Chondrocyte (in vitro differentiated cells): ENCODE measurements around the gene PLA2G2F. TPM values are rescaled to one million over a fixed set of nuclear protein-coding genes. Genes with fewer than 3 reads are reported as not detected.

Experiments used
- DNase-seq: peaks from one replicate; pipeline ENCODE4 v3.0.0; 2021; ENCODE audit warnings: mixed read lengths, low spot score
- H3K27ac Mint-ChIP-seq: one replicate; pipeline ENCODE4 v1.8.0; 2021; ENCODE audit warnings: mild to moderate bottlenecking, moderate library complexity, mixed read lengths; ENCODE audit not compliant: unreplicated experiment
- H3K27me3 Mint-ChIP-seq: 2 replicates; pipeline ENCODE4 v1.8.0; 2021; ENCODE audit warnings: low read depth, mixed read lengths
- H3K36me3 Mint-ChIP-seq: 2 replicates; pipeline ENCODE4 v1.8.0; 2021; ENCODE audit warnings: low read depth, mixed read lengths
- H3K4me1 Mint-ChIP-seq: 2 replicates; pipeline ENCODE4 v1.8.0; 2021; ENCODE audit warnings: low read depth, mild to moderate bottlenecking, mixed read lengths
- H3K4me3 Mint-ChIP-seq: one replicate; pipeline ENCODE4 v1.8.0; 2021; ENCODE audit warnings: mild to moderate bottlenecking, moderate library complexity, mixed read lengths; ENCODE audit not compliant: unreplicated experiment
- H3K9me3 Mint-ChIP-seq: 2 replicates; pipeline ENCODE4 v1.8.0; 2021; ENCODE audit warnings: low read depth, mixed read lengths
- CTCF ChIP-seq: fragments of 200-600 bp; sonication (generic); IDR thresholded peaks from 2 replicates; pipeline ENCODE4 v1.5.0; 2021; ENCODE audit warnings: antibody characterized with exemption, mild to moderate bottlenecking, moderate library complexity
- total RNA-seq: library from RNA; stranded (reverse); gene quantifications from 3 replicates; pipeline ENCODE4 v1.2.1, GENCODE V29; 2021

Gene PLA2G2F
- total RNA-seq, 1 donor from 2014 or later, result not detected

DNA sequence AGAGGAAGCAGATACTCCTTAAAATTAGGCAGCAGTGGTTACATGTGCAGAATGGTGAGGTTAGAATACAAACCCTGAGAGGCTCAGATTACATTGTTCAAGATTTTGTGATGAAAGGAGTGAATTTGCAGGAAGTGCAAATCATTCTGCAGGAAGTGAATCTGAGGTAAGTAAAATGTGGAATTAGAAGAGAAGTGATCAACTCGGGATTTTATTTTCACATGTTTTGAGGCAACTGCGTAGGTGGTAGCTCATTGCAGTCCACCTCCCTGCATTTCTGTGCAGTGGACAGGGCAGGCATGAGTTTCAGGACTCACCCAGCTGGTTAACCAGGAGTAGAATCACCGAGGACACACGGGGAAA, 49.3 kb downstream of the PLA2G2F start:
- no peak overlapping the region for H3K27ac Mint-ChIP-seq
- no peak overlapping the region for H3K4me3 Mint-ChIP-seq
- H3K27me3 Mint-ChIP-seq, result peaks cover 79% of the 10 kb centered on the region
- no peak for TF ChIP-seq CTCF
- H3K4me1 Mint-ChIP-seq, result peaks cover 8% of the 10 kb centered on the region
- H3K9me3 Mint-ChIP-seq, result no peaks in the 10 kb centered on the region
- H3K36me3 Mint-ChIP-seq, result no peaks in the 10 kb centered on the region
- no peak for DNase-seq

DNA sequence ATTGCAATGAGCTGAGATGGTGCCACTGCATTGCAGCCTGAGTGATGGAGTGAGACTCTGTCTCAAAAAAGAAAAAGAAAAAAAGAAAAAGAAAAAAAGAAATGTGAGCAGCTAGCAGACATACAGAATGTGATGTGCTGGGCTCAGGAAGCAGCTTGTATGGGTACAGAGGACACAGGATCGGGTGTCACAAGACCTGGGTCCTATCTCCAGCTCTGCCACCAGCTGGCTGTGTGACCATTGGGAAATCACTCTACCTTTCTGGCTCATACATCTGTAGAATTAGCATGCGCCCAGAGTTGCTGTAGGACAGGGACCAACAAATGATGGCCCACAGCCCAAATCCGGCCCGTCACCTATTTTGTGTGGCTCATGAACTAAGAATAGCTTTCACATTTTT, 50.5 kb downstream of the PLA2G2F start:
- no peaks in the 10 kb centered on the region for H3K9me3 Mint-ChIP-seq
- peaks cover 8% of the 10 kb centered on the region for H3K4me1 Mint-ChIP-seq
- no peaks in the 10 kb centered on the region for H3K36me3 Mint-ChIP-seq
- DNase-seq, result no peak
- no peak overlapping the region for H3K4me3 Mint-ChIP-seq
- peaks cover 76% of the 10 kb centered on the region for H3K27me3 Mint-ChIP-seq
- H3K27ac Mint-ChIP-seq, result no peak overlapping the region
- no peak for TF ChIP-seq CTCF

GRCh38 chr1:20190256-20191160, 51.4 kb downstream of the PLA2G2F start:
- H3K27ac Mint-ChIP-seq, result no peak overlapping the region
- H3K9me3 Mint-ChIP-seq, result no peaks in the 10 kb centered on the region
- TF ChIP-seq CTCF, result no peak
- no peaks in the 10 kb centered on the region for H3K36me3 Mint-ChIP-seq
- no peak overlapping the region for H3K4me3 Mint-ChIP-seq
- H3K4me1 Mint-ChIP-seq, result peaks cover 5% of the 10 kb centered on the region
- DNase-seq, result no peak
- peaks cover 75% of the 10 kb centered on the region for H3K27me3 Mint-ChIP-seq

GRCh38 chr1:20191266-20191825, 52.2 kb downstream of the PLA2G2F start:
- DNase-seq, result no peak
- no peak for TF ChIP-seq CTCF
- Mint-ChIP-seq H3K9me3 (no peaks in the 10 kb centered on the region), H3K4me1 (peaks cover 3% of the 10 kb centered on the region), H3K27ac (no peak overlapping the region), H3K27me3 (peaks cover 78% of the 10 kb centered on the region), H3K36me3 (no peaks in the 10 kb centered on the region), H3K4me3 (no peak overlapping the region)

DNA sequence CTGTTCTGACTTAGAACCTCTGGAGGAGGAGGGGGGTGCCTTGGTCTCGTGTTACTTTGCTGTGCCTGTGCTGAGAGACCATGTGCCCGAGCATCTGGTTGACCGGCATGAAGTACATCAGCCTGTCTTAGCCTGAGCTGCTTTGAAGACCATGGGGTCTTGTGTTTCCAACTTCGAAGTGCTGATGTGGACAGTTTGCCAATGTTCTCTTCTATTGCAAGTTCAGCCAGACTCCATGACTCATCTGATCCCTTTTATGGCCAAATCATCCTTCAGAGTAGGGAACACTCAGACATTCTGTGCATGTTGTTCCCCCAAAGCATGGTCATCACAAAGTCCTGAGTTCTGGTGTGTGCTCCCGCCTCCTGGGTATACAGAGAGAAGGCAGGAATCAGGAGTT, 53.2 kb downstream of the PLA2G2F start:
- no peak for TF ChIP-seq CTCF
- Mint-ChIP-seq H3K4me1 (no peaks in the 10 kb centered on the region), H3K27ac (no peak overlapping the region), H3K9me3 (no peaks in the 10 kb centered on the region), H3K27me3 (peaks cover 72% of the 10 kb centered on the region), H3K4me3 (no peak overlapping the region), H3K36me3 (no peaks in the 10 kb centered on the region)
- no peak for DNase-seq
